ENCODE data around the gene ZYG11B. TPM values are rescaled to one million over a fixed set of nuclear protein-coding genes. Genes with fewer than 3 reads are reported as not detected.

The ZYG11B gene
- total and polyA plus RNA-seq, 9 of the 15 experiments (the other 6 are each of a cell fraction or from before 2014, with no cell fraction given), result 4.9 to 22.2 (median 12.2) TPM

DNA sequence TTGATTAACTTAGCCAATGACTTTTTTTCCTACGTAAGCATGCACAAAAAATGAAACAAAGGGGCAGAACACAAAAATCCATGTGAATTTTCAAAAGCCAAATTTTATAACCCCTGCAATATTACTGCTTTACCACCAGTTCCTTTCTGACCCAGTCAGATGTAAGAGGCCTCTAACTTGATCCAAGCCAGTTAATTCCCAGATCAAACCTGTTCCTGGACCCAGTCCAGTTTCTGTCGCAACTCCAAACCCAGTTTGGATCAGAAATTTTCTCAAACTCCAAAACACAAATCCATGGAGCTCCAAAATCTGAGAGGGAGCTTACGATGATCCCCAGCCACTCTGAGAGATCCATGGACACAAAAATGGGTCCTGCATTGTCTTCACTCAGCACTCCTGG, 108.5 kb downstream of the ZYG11B start:
- ChIA-PET POLR2A (interaction anchor here (0.6 to 4.4 kb wide), 4 partner anchors 8 to 23 kb away, joined by 3 to 30 read pairs (median 4); partner anchors contain the start of gene ZYG11A), CTCF (ENCODE audit: low intra/inter-chr PET ratio) (no interaction called here)
- no peak overlapping the region for H3K4me3 ChIP-seq
- no peaks in the 10 kb centered on the region for H3K9me3 ChIP-seq (replicated peaks; ENCODE audit: control insufficient read depth, insufficient read depth, low read depth, low read length)
- no peak overlapping the region for H3K4me2 ChIP-seq (ENCODE audit: insufficient read depth, low read length)
- H4K20me1 ChIP-seq (replicated peaks; ENCODE audit: control insufficient read depth, insufficient read depth, low read length), result no peaks in the 10 kb centered on the region
- peaks cover 10 to 21% of the 10 kb centered on the region in 2 experiments for H3K4me1 ChIP-seq (replicated peaks in 1 of 2; ENCODE audit: control insufficient read depth in 2 of 2, insufficient read depth in 2 of 2, low read length in 2 of 2)
- intact Hi-C loops (cut with micrococcal nuclease) (no loop called here), in situ Hi-C loops (cut with MboI) (no loop called here)
- DNase-seq (ENCODE audit: extremely low read depth in 1 of 4, low spot score in 3 of 4) (no peak), ATAC-seq (no peak), FAIRE-seq (no peak)
- WGBS (ENCODE audit: insufficient coverage, low coverage, missing lambda C conversion rate), result 95% methylated on average over 3 of the region's 3 CpGs
- no peaks in the 10 kb centered on the region for H3K27me3 ChIP-seq (ENCODE audit: control insufficient read depth in 2 of 2, insufficient read depth in 2 of 2, low read length in 2 of 2)
- no peaks in the 10 kb centered on the region for H3K9me1 ChIP-seq (ENCODE audit: control insufficient read depth, insufficient read depth, low read length)
- no peak overlapping the region for H3K9ac ChIP-seq (ENCODE audit: insufficient read depth in 1 of 2, low read depth in 2 of 2, low read length in 2 of 2)
- H2AFZ ChIP-seq (ENCODE audit: low read depth, low read length), result peak overlapping the region; percentile 89
- no peaks in the 10 kb centered on the region for H3K36me3 ChIP-seq (ENCODE audit: control insufficient read depth, insufficient read depth, low read length)
- H3K79me2 ChIP-seq (ENCODE audit: control insufficient read depth, insufficient read depth, low read length), result no peaks in the 10 kb centered on the region
- BruUV-seq (replicated peaks), result no TSS peak
- TF ChIP-seq ZNF263 (CRISPR knock-in tag; IDR thresholded peaks at IDR 0.05; ENCODE audit: borderline replicate concordance), result no peak
- TF ChIP-seq DDX20 (tag; IDR thresholded peaks at IDR 0.05; ENCODE audit: low read depth), result no peak
- no peak for TF ChIP-seq ARID2 (IDR thresholded peaks at IDR 0.05)
- TF ChIP-seq ZNF239 (CRISPR knock-in tag; IDR thresholded peaks at IDR 0.05), result no peak
- TF ChIP-seq CEBPB (tag; IDR thresholded peaks at IDR 0.05), result 0 out of 2 replicates have a peak, but pooled peaks have one; percentile 23
- TF ChIP-seq OTX1 (CRISPR knock-in tag; IDR thresholded peaks at IDR 0.05), result no peak
- TF ChIP-seq ZBTB1 (CRISPR knock-in tag; IDR thresholded peaks at IDR 0.05; ENCODE audit: borderline replicate concordance, low read depth), result no peak
- TF ChIP-seq ZNF282 (CRISPR knock-in tag; IDR thresholded peaks at IDR 0.05), result no peak
- peak overlapping the region; percentile 60; the same call in 1 of the 3 replicates for H3K27ac ChIP-seq (ENCODE audit: extremely low read depth, low read depth, low read length)

Measured in K562 (cell line).